Panc1 (cell line): ENCODE results near the gene TNPO3. TPM values are rescaled to one million over a fixed set of nuclear protein-coding genes. Genes with fewer than 3 reads are reported as not detected.

Source experiments
- ATAC-seq: fragments of 200-7000 bp; cut with Tn5 transposase; 2 replicates; pipeline ENCODE4 v1.9.1; 2020; ENCODE audit warnings: mild to moderate bottlenecking, moderate library complexity
- BruUV-seq: library from RNA; stranded (reverse); fragments of 400-500 nt; replicated peaks from 2 replicates; lab custom pipeline; 2021; lab: Mats Ljungman, UMichigan
- CTCF ChIA-PET: fragments of 300-600 bp; sonication (Branson Sonifier 250); formaldehyde crosslinking; loops from one replicate; lab custom pipeline; 2022; ENCODE audit warnings: antibody characterized with exemption; lab: Charles Lee
- POLR2A ChIA-PET: fragments of 300-600 bp; sonication (Branson Sonifier 250); formaldehyde crosslinking; loops from one replicate; lab custom pipeline; 2022; ENCODE audit warnings: antibody characterized with exemption; lab: Charles Lee
- DNase-seq: peaks from one replicate; pipeline ENCODE4 v3.0.0-alpha.2; 2010; ENCODE audit warnings: low read depth, low spot score
- H3K27ac ChIP-seq: 2 replicates; pipeline ENCODE4 v1.5.1; 2011; ENCODE audit warnings: mild to moderate bottlenecking, low read length, inconsistent platforms
- H3K27me3 ChIP-seq: fragments of 200-500 bp; sonication (Bioruptor generic); 2 replicates; pipeline ENCODE4 v1.6.0; 2014; ENCODE audit warnings: low read length, inconsistent platforms; ENCODE audit not compliant: control insufficient read depth, insufficient read depth
- H3K36me3 ChIP-seq: fragments of 200-500 bp; sonication (Bioruptor generic); 2 replicates; pipeline ENCODE4 v1.5.1; 2014; ENCODE audit warnings: inconsistent platforms, mild to moderate bottlenecking, low read length, moderate library complexity; ENCODE audit not compliant: control insufficient read depth, insufficient read depth
- H3K4me1 ChIP-seq: 2 replicates; pipeline ENCODE4 v1.5.1; 2011; ENCODE audit warnings: inconsistent platforms, mild to moderate bottlenecking, low read length, moderate library complexity; ENCODE audit not compliant: control insufficient read depth, insufficient read depth
- H3K4me3 ChIP-seq, 2 experiments: 2 replicates each; pipeline ENCODE4 v1.5.1; 2011 to 2012; ENCODE audit warnings: low read depth in 2 of 2, low read length in 2 of 2, mild to moderate bottlenecking in 2 of 2, inconsistent platforms in 1 of 2, moderate library complexity in 1 of 2
- H3K9me3 ChIP-seq: fragments of 200-500 bp; sonication (Bioruptor generic); 2 replicates; pipeline ENCODE4 v1.5.1; 2014; ENCODE audit warnings: low read depth, mild to moderate bottlenecking, inconsistent platforms, low read length, moderate library complexity; ENCODE audit not compliant: control insufficient read depth, insufficient read depth
- POLR2AphosphoS5 ChIP-seq: IDR thresholded peaks from 2 replicates; pipeline ENCODE4 v1.6.1; 2012; ENCODE audit warnings: mild to moderate bottlenecking, low read depth, low read length, moderate library complexity
- SIN3A ChIP-seq: IDR thresholded peaks from 2 replicates; pipeline ENCODE4 v1.6.1; 2012; ENCODE audit warnings: low read depth, mild to moderate bottlenecking, low read length, moderate library complexity, borderline replicate concordance; ENCODE audit not compliant: insufficient read depth
- TCF7L2 ChIP-seq: IDR thresholded peaks from 2 replicates; pipeline ENCODE4 v1.6.1; 2011; ENCODE audit warnings: mild to moderate bottlenecking, low read depth, low read length, inconsistent platforms
- in situ Hi-C: cut with HindIII; loops from 2 replicates; pipeline ENCODE4 v1.10.0; 2016; ENCODE audit warnings: low sequenced_read_pairs, low pct_unique_long_range_greater_than_20kb
- intact Hi-C: fragments of 100-400 bp; cut with micrococcal nuclease; formaldehyde crosslinking; loops from one replicate; pipeline ENCODE4 v1.10.0; 2022; ENCODE audit not compliant: unreplicated experiment
- total RNA-seq: library from RNA; stranded (reverse); gene quantifications from one replicate; pipeline ENCODE4 v1.2.1, GENCODE V29; 2021; ENCODE audit not compliant: unreplicated experiment
- TF ChIP-seq, protein P1 (sequence below): fragments of 450-650 bp; IDR thresholded peaks from 2 replicates; pipeline ENCODE4 v1.5.1; 2017; ENCODE audit warnings: mild to moderate bottlenecking
- TF ChIP-seq, protein P2 (sequence below), 2 experiments: IDR thresholded peaks; 2 replicates each; pipeline ENCODE4 v1.6.1; 2011 to 2012; ENCODE audit warnings: low read depth in 2 of 2, control low read depth in 1 of 2, low read length in 1 of 2, mild to moderate bottlenecking in 1 of 2, moderate library complexity in 1 of 2; ENCODE audit not compliant: insufficient read depth in 1 of 2

TNPO3 gene
- total RNA-seq, 1 experiment from 2014 or later, result 71.8 TPM

DNA sequence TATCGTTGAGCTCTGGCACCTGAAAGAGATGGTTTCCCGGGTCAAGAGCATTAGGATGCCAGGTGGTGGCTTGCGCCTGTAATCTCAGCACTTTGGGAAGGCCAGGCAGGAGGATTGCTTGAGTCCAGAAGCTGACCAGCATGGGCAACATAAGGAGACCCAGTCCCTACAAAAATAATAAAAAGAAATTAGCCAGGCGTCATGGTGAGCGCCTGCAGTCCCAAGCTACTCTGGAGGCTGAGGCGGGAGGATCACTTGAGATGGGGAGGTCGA lies 138.3 kb downstream of the TNPO3 start:
- no peak overlapping the region for H3K27ac ChIP-seq
- no peak overlapping the region for H3K4me3 ChIP-seq
- in situ Hi-C loops (no loop called here), intact Hi-C loops (no loop called here)
- DNase-seq, result no peak
- H3K9me3 ChIP-seq, result no peaks in the 10 kb centered on the region
- H3K4me1 ChIP-seq, result no peaks in the 10 kb centered on the region; the same call in 1 of the 2 replicates
- ChIA-PET POLR2A (no interaction called here), CTCF (no interaction called here)
- BruUV-seq, result no TSS peak
- H3K36me3 ChIP-seq, result no peaks in the 10 kb centered on the region
- H3K27me3 ChIP-seq, result peaks cover 4% of the 10 kb centered on the region; the same call in 1 of the 2 replicates
- ATAC-seq, result no peak
- TF ChIP-seq TCF7L2, result no peak
- no peak for TF ChIP-seq POLR2AphosphoS5
- TF ChIP-seq, protein P1, sequence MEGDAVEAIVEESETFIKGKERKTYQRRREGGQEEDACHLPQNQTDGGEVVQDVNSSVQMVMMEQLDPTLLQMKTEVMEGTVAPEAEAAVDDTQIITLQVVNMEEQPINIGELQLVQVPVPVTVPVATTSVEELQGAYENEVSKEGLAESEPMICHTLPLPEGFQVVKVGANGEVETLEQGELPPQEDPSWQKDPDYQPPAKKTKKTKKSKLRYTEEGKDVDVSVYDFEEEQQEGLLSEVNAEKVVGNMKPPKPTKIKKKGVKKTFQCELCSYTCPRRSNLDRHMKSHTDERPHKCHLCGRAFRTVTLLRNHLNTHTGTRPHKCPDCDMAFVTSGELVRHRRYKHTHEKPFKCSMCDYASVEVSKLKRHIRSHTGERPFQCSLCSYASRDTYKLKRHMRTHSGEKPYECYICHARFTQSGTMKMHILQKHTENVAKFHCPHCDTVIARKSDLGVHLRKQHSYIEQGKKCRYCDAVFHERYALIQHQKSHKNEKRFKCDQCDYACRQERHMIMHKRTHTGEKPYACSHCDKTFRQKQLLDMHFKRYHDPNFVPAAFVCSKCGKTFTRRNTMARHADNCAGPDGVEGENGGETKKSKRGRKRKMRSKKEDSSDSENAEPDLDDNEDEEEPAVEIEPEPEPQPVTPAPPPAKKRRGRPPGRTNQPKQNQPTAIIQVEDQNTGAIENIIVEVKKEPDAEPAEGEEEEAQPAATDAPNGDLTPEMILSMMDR, result no peak
- TF ChIP-seq, protein P2, sequence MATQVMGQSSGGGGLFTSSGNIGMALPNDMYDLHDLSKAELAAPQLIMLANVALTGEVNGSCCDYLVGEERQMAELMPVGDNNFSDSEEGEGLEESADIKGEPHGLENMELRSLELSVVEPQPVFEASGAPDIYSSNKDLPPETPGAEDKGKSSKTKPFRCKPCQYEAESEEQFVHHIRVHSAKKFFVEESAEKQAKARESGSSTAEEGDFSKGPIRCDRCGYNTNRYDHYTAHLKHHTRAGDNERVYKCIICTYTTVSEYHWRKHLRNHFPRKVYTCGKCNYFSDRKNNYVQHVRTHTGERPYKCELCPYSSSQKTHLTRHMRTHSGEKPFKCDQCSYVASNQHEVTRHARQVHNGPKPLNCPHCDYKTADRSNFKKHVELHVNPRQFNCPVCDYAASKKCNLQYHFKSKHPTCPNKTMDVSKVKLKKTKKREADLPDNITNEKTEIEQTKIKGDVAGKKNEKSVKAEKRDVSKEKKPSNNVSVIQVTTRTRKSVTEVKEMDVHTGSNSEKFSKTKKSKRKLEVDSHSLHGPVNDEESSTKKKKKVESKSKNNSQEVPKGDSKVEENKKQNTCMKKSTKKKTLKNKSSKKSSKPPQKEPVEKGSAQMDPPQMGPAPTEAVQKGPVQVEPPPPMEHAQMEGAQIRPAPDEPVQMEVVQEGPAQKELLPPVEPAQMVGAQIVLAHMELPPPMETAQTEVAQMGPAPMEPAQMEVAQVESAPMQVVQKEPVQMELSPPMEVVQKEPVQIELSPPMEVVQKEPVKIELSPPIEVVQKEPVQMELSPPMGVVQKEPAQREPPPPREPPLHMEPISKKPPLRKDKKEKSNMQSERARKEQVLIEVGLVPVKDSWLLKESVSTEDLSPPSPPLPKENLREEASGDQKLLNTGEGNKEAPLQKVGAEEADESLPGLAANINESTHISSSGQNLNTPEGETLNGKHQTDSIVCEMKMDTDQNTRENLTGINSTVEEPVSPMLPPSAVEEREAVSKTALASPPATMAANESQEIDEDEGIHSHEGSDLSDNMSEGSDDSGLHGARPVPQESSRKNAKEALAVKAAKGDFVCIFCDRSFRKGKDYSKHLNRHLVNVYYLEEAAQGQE (IDR thresholded peaks at IDR 0.05; ENCODE audit: insufficient read depth in 1 of 2, low read depth in 2 of 2, low read length in 1 of 2), result no peak
- no peak for TF ChIP-seq SIN3A

DNA sequence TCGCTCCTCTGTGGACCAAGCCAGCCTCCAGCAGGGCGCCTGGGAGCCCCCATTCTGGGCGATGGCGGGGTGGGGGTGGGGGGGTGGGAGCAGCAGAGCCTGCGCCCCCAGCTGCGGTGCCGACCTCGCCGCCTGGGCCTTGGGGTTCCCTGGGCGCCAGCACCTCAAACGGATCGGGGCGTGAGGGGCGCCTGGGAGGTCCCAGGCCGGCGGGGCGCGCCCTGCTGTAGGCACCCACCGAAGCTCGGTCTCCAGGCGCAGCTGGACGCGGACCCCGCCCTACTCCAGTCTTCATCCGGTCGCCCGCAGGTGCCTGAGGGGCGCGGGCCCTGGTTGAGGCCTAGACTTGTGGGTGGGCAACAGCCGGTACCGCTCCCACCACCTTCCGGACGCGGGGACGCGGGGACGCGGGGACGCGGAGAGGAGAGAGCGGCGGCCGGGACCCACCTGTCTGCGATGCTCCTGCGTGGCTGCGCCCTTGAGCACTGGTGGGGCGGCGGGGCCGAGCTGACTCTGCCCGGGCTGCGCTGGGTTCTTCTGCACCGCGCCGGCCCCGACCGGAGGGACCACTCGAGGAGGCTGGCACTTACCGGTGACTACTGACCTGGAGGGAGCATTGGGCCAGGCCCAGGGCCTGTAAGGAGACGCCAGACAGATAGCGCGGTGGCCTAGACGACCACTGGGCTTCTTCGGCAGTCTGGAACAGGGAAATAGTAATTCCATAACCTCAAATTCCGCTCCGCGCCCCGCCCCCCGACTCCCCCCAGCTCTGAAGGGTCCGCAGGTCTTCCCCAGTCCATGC lies 138.9 kb downstream of the TNPO3 start:
- BruUV-seq, result no TSS peak
- Histone ChIP-seq H3K4me3 (no peak overlapping the region), H3K27me3 (peaks cover 3% of the 10 kb centered on the region; the same call in 1 of the 2 replicates), H3K36me3 (no peaks in the 10 kb centered on the region), H3K9me3 (no peaks in the 10 kb centered on the region), H3K27ac (no peak overlapping the region), H3K4me1 (no peaks in the 10 kb centered on the region; the same call in 1 of the 2 replicates)
- DNase-seq, result no peak
- ChIA-PET CTCF (no interaction called here), POLR2A (no interaction called here)
- in situ Hi-C loops, result no loop called here
- intact Hi-C loops, result no loop called here
- ATAC-seq, result no peak
- no peak for TF ChIP-seq SIN3A
- TF ChIP-seq, protein P2 (IDR thresholded peaks at IDR 0.05; ENCODE audit: insufficient read depth in 1 of 2, low read depth in 2 of 2, low read length in 1 of 2), result no peak
- TF ChIP-seq, protein P1, result no peak
- no peak for TF ChIP-seq TCF7L2
- TF ChIP-seq POLR2AphosphoS5, result no peak
